HG03066 (cell line): Measurements from ENCODE around the gene CTCFL.
A peak's percentile ranks its signal among the peaks of the same experiment; 100 is the strongest.

Source experiments
- ATAC-seq: cut with Tn5 transposase; IDR thresholded peaks from one replicate; pipeline ENCODE4 v1.9.1; 2021; ENCODE audit warnings: low read depth; ENCODE audit not compliant: unreplicated experiment

The CTCFL gene

DNA sequence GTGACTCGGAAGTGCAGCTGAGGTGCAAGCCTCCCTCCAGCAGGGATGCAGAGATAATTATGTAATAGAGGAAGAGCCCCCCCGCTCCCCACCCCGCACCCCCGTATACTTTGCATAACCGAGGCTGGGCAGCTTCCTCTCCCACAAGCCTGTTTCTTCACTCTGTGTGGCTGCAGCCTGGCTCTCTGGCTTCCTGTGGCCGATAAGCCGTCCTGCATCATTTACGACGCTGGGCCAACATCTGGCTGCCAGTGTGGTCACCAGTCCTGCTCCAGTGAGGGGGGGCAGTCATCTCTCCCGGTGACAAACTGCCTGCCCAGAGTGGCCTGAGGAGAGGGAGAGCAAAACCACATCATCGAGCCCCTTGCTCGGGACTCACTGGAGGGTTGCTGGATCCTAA lies 74.5 kb downstream of the CTCFL start:
- ATAC-seq = peak; percentile 89

DNA sequence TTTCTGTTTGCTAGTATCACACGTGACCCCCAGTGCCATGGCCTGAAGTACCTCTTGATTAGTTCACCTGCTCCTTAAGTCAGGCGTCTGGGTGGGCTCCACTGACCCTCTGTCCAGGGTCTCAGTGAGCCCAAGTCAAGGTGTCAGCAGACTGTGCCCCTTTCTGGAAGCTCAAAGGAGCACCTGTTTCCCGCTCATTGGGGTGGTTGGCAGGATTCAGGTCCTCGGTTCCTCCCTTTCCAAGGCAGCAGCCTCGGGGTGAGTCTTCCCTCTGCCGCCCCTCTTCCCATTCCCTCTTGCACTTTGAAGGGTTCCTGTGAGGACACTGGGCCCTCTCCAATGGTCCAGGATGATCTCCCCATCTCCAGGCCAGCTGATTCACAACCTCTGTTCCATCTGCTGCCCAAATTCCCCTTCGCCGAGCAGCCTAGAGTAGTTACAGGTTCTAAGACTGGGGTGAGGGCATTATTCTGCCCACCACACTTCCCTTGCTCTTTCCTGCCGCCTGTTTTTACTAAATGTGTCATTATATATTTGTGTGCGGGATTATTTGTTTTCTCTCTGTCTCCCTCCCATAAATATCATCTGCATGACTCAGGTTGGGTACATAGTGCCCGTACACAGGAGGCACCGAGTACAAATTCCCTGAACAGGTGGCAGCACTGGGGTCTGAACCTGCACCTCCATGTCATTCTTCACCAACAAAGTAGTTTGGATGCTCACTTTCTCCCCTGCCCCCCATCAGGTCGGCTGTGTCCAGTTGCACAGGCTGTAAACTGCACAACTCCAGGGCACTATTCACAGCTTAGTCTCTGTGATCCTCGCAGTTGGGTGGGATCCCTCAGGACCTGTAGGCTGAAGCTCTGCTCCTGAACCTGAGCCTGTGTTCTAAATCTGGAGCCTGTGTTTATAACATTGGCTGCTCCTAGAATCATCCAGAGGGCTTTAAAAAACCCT lies 75.3 kb downstream of the CTCFL start:
- no peak for ATAC-seq

- no peak for ATAC-seq
Observed at GRCh38 chr20:57448764-57449354, 76.1 kb downstream of the CTCFL start.
